BE2C (cell line): ENCODE measurements around the gene ZSWIM1.

Source experiments
- DNase-seq: peaks from one replicate; pipeline ENCODE4 v3.0.0-alpha.2; 2020
- H3K27me3 ChIP-seq: fragments of 250-450 bp; sonication (Bioruptor Pico); 2 replicates; pipeline ENCODE4 v1.5.1; 2020; ENCODE audit warnings: mild to moderate bottlenecking
- H3K36me3 ChIP-seq: fragments of 250-450 bp; sonication (Bioruptor Pico); 2 replicates; pipeline ENCODE4 v1.5.1; 2020; ENCODE audit warnings: mild to moderate bottlenecking
- H3K4me1 ChIP-seq: fragments of 250-450 bp; sonication (Bioruptor Pico); 2 replicates; pipeline ENCODE4 v1.5.1; 2020
- H3K4me3 ChIP-seq: 2 replicates; pipeline ENCODE4 v1.5.1; 2011; ENCODE audit warnings: low read depth, low read length
- H3K9me3 ChIP-seq: fragments of 250-450 bp; sonication (Bioruptor Pico); 2 replicates; pipeline ENCODE4 v1.5.1; 2020
- CTCF ChIP-seq: IDR thresholded peaks from 2 replicates; pipeline ENCODE4 v1.5.1; 2012; ENCODE audit warnings: mild to moderate bottlenecking, low read depth, low read length

ZSWIM1 gene

GRCh38 chr20:45878076-45878761, 2.8 kb upstream of the ZSWIM1 start:
- no peak for TF ChIP-seq CTCF
- no peaks in the 10 kb centered on the region for H3K27me3 ChIP-seq
- H3K9me3 ChIP-seq = no peaks in the 10 kb centered on the region
- peaks cover 8% of the 10 kb centered on the region for H3K36me3 ChIP-seq
- H3K4me3 ChIP-seq = no peak overlapping the region
- no peak for DNase-seq
- no peaks in the 10 kb centered on the region; the same call in 1 of the 2 replicates for H3K4me1 ChIP-seq

GRCh38 chr20:45882469-45883099, 1.6 kb downstream of the ZSWIM1 start:
- H3K36me3 ChIP-seq = peaks cover 17% of the 10 kb centered on the region

GRCh38 chr20:45883100-45883469, 2.1 kb downstream of the ZSWIM1 start:
- H3K27me3 ChIP-seq = no peaks in the 10 kb centered on the region
- no peaks in the 10 kb centered on the region for H3K9me3 ChIP-seq
- no peak for DNase-seq
- no peak for TF ChIP-seq CTCF
- no peaks in the 10 kb centered on the region; the same call in 1 of the 2 replicates for H3K4me1 ChIP-seq
- H3K4me3 ChIP-seq = no peak overlapping the region
- H3K36me3 ChIP-seq = peaks cover 17% of the 10 kb centered on the region

More at GRCh38 chr20:45882469-45883099, 1.6 kb downstream of the ZSWIM1 start:
- Histone ChIP-seq H3K27me3 (no peaks in the 10 kb centered on the region), H3K4me1 (no peaks in the 10 kb centered on the region; the same call in 1 of the 2 replicates), H3K4me3 (no peak overlapping the region), H3K9me3 (no peaks in the 10 kb centered on the region)
- no peak for TF ChIP-seq CTCF
- DNase-seq = no peak

- Histone ChIP-seq H3K36me3 (peaks cover 20% of the 10 kb centered on the region), H3K9me3 (no peaks in the 10 kb centered on the region), H3K27me3 (no peaks in the 10 kb centered on the region), H3K4me3 (no peak overlapping the region), H3K4me1 (no peaks in the 10 kb centered on the region)
- no peak for DNase-seq
- TF ChIP-seq CTCF = no peak
Measured at GRCh38 chr20:45886590-45887345, 5.7 kb downstream of the ZSWIM1 start.

GRCh38 chr20:45887346-45887715, 6.3 kb downstream of the ZSWIM1 start, which contains the start of gene SPATA25:
TSS of gene SPATA25 (minus strand) at chr20:45887622. CDS start at chr20:45887590, 32 bp downstream.
- peaks cover 20% of the 10 kb centered on the region for H3K36me3 ChIP-seq
- TF ChIP-seq CTCF = no peak
- no peak within 1 kb of the TSS for H3K4me3 ChIP-seq
- DNase-seq = no peak
- no peaks in the 10 kb centered on the region for H3K9me3 ChIP-seq
- H3K4me1 ChIP-seq = no peaks in the 10 kb centered on the region
- H3K27me3 ChIP-seq = no peaks in the 10 kb centered on the region
